ENCODE data around the gene NXPH1.

The NXPH1 gene

DNA sequence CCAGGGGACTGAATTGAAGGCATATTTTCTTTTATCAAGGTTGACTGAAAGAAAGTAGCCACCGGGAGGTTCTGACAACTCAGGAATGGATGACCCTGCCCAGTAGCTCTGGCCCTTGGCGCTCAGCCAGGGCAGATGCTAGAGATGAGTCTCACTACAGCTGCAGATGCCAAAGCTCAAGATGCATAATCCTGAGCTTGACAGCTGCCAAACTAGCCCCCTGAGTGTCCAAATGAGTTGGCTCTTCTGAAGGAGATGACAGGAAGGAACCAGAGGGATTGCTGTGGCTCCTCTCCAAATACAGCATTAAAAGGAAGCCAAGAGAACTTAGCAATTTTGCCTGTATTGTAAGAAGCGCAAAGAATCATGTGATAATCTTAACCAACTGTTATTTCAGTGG is 78.4 kb downstream of the NXPH1 start:
- Histone ChIP-seq H3K4me2 (ENCODE audit: low read length) (no peak overlapping the region), H3K9ac (ENCODE audit: low read length) (no peak overlapping the region), H3K9me2 (ENCODE audit: low read depth, low read length) (no peaks in the 10 kb centered on the region), H3F3A (ENCODE audit: insufficient read depth, low read length) (no peaks in the 10 kb centered on the region), H3K4me3 (ENCODE audit: low read depth, low read length, poor library complexity, severe bottlenecking) (no peak overlapping the region), H2AFZ (ENCODE audit: low read length) (no peak overlapping the region), H3K4me1 (ENCODE audit: insufficient read depth, low read length, severe bottlenecking) (no peaks in the 10 kb centered on the region), H4K20me1 (ENCODE audit: insufficient read depth, low read length) (no peaks in the 10 kb centered on the region), H3K79me2 (ENCODE audit: insufficient read depth, low read length) (no peaks in the 10 kb centered on the region), H3K27ac (ENCODE audit: low read depth, low read length, poor library complexity, severe bottlenecking) (no peak overlapping the region), H3K9me3 (ENCODE audit: low read length) (no peaks in the 10 kb centered on the region), H3K27me3 (ENCODE audit: insufficient read depth, low read length) (no peaks in the 10 kb centered on the region), H3K36me3 (ENCODE audit: insufficient read depth, low read length) (no peaks in the 10 kb centered on the region)
- TF ChIP-seq, protein P1, sequence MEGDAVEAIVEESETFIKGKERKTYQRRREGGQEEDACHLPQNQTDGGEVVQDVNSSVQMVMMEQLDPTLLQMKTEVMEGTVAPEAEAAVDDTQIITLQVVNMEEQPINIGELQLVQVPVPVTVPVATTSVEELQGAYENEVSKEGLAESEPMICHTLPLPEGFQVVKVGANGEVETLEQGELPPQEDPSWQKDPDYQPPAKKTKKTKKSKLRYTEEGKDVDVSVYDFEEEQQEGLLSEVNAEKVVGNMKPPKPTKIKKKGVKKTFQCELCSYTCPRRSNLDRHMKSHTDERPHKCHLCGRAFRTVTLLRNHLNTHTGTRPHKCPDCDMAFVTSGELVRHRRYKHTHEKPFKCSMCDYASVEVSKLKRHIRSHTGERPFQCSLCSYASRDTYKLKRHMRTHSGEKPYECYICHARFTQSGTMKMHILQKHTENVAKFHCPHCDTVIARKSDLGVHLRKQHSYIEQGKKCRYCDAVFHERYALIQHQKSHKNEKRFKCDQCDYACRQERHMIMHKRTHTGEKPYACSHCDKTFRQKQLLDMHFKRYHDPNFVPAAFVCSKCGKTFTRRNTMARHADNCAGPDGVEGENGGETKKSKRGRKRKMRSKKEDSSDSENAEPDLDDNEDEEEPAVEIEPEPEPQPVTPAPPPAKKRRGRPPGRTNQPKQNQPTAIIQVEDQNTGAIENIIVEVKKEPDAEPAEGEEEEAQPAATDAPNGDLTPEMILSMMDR (IDR thresholded peaks at IDR 0.05; ENCODE audit: low read length), result no peak
- no peak for TF ChIP-seq EZH2 (IDR thresholded peaks at IDR 0.05; ENCODE audit: borderline replicate concordance, low read length)

DNA sequence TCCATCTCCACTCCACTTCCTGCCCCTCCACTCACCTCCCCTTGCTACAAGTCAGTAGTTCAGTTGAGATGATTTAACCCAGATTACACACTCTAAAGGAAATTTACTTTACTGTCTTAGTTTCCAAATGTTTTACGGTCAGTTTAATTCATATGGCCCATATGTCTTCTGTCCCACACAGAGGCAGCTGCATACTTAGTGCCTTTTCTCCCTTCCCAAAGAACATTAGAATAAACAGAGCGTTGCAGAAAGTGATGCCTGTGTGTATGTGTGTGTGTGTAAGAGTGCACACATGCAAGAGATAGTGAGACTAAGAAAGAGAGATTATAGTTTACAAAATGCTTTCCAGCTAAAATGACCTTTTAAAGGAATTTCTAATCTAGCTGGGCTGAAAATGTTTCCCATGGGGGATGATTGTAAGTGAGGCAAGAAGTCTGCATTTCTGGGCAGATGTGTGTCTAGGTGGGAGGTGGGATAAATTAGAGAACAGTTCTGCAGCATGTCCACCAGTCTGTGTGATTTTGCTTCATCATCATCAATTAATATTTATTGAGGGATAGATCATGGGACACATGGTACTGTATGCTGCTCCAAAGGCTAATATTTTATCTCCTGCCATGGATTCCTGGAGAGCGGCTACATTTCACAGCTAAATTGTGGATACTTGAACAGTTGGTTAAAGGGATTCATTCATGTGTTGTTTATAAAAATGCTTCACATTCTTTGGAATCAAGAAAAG is 81.5 kb downstream of the NXPH1 start:
- no peaks in the 10 kb centered on the region for H3K4me1 ChIP-seq (ENCODE audit: insufficient read depth, low read length, severe bottlenecking)
- H3K27ac ChIP-seq (ENCODE audit: low read depth, low read length, poor library complexity, severe bottlenecking), result no peak overlapping the region
- H3K9ac ChIP-seq (ENCODE audit: low read length), result no peak overlapping the region
- H4K20me1 ChIP-seq (ENCODE audit: insufficient read depth, low read length), result no peaks in the 10 kb centered on the region
- H2AFZ ChIP-seq (ENCODE audit: low read length), result no peak overlapping the region
- no peak overlapping the region for H3K4me3 ChIP-seq (ENCODE audit: low read depth, low read length, poor library complexity, severe bottlenecking)
- no peaks in the 10 kb centered on the region for H3K36me3 ChIP-seq (ENCODE audit: insufficient read depth, low read length)
- H3K9me2 ChIP-seq (ENCODE audit: low read depth, low read length), result no peaks in the 10 kb centered on the region
- no peak for TF ChIP-seq EZH2 (IDR thresholded peaks at IDR 0.05; ENCODE audit: borderline replicate concordance, low read length)
- TF ChIP-seq, protein P1 (IDR thresholded peaks at IDR 0.05; ENCODE audit: low read length), result no peak
- no peaks in the 10 kb centered on the region for H3K27me3 ChIP-seq (ENCODE audit: insufficient read depth, low read length)
- no peaks in the 10 kb centered on the region for H3K79me2 ChIP-seq (ENCODE audit: insufficient read depth, low read length)
- no peaks in the 10 kb centered on the region for H3F3A ChIP-seq (ENCODE audit: insufficient read depth, low read length)
- H3K4me2 ChIP-seq (ENCODE audit: low read length), result no peak overlapping the region
- no peaks in the 10 kb centered on the region for H3K9me3 ChIP-seq (ENCODE audit: low read length)

DNA sequence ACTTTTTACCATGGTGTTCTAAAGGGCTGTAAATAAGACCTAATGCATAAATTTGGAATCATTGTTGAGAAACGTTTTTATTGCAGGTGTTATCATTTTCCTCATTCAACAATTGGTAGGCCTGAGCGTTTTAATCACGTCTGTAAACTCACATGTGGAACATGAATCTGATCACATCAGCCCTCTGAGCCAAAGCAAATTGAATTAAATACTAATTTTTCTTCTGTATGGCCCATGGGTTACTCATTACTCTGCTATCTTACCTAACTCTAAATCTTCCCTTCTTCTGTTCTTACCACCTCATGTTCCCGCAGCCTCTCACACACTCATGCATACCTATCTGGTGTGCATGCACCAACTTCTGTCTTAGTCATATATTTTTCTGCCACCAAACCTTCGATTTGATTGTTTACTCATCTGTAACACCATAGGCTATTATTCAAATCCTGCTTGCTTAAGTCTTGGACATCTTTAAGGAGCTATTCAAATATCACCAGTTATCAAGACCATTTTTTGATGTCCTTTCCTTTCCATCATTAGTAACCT is 82.3 kb downstream of the NXPH1 start:
- H3K9me2 ChIP-seq (ENCODE audit: low read depth, low read length), result no peaks in the 10 kb centered on the region
- no peak overlapping the region for H3K27ac ChIP-seq (ENCODE audit: low read depth, low read length, poor library complexity, severe bottlenecking)
- H3K9me3 ChIP-seq (ENCODE audit: low read length), result no peaks in the 10 kb centered on the region
- no peak overlapping the region for H3K9ac ChIP-seq (ENCODE audit: low read length)
- no peak overlapping the region for H2AFZ ChIP-seq (ENCODE audit: low read length)
- H4K20me1 ChIP-seq (ENCODE audit: insufficient read depth, low read length), result no peaks in the 10 kb centered on the region
- H3K79me2 ChIP-seq (ENCODE audit: insufficient read depth, low read length), result no peaks in the 10 kb centered on the region
- no peak for TF ChIP-seq EZH2 (IDR thresholded peaks at IDR 0.05; ENCODE audit: borderline replicate concordance, low read length)
- TF ChIP-seq, protein P1 (IDR thresholded peaks at IDR 0.05; ENCODE audit: low read length), result no peak
- no peaks in the 10 kb centered on the region for H3K27me3 ChIP-seq (ENCODE audit: insufficient read depth, low read length)
- H3K4me1 ChIP-seq (ENCODE audit: insufficient read depth, low read length, severe bottlenecking), result no peaks in the 10 kb centered on the region
- H3K4me3 ChIP-seq (ENCODE audit: low read depth, low read length, poor library complexity, severe bottlenecking), result no peak overlapping the region
- no peak overlapping the region for H3K4me2 ChIP-seq (ENCODE audit: low read length)
- H3K36me3 ChIP-seq (ENCODE audit: insufficient read depth, low read length), result no peaks in the 10 kb centered on the region
- no peaks in the 10 kb centered on the region for H3F3A ChIP-seq (ENCODE audit: insufficient read depth, low read length)

All from OCI-LY1 (cell line).